Posterior cingulate gyrus (tissue), 11 donors: Measurements from ENCODE around the gene RNF144B.

Experiments used
- DNase-seq, 10 donors: peaks; one replicate each; pipeline versions ENCODE4 v3.0.0 to v3.0.0-alpha.2; 2020 to 2021; ENCODE audit warnings: mixed read lengths in 3 of 10
- intact Hi-C: fragments of 100-400 bp; cut with DNase I; formaldehyde crosslinking; loops from one replicate; pipeline ENCODE4 v1.15.1; 2023

RNF144B gene

GRCh38 chr6:18503593-18504231 is 116.6 kb downstream of the RNF144B start:
- intact Hi-C loops: loop anchor here (1.0 to 10.0 kb wide), 3 partner anchors 179 to 1349 kb away; partner anchors contain the start of gene DEK

GRCh38 chr6:18504232-18504596 is 117.1 kb downstream of the RNF144B start:
- no peak for DNase-seq
- intact Hi-C loops: loop anchor here (1.0 to 10.0 kb wide), 3 partner anchors 180 to 1349 kb away; partner anchors contain the start of gene DEK

More at GRCh38 chr6:18503593-18504231, 116.6 kb downstream of the RNF144B start:
- DNase-seq: peak in 7 of 10 donors; percentile 35 to 93 (median 60)

- intact Hi-C loops: loop anchor here (10.0 kb wide), 1 partner anchor 1352 kb away; no protein-coding TSS in a partner anchor
- DNase-seq: peak in 1 of 10 donors; percentile 26
Observed at GRCh38 chr6:18506382-18507017, 119.3 kb downstream of the RNF144B start.

- DNase-seq: no peak
- intact Hi-C loops: loop anchor here (10.0 kb wide), 1 partner anchor 1352 kb away; no protein-coding TSS in a partner anchor
Observed at GRCh38 chr6:18507018-18507415, 119.9 kb downstream of the RNF144B start.

- intact Hi-C loops: loop anchor here (10.0 kb wide), 1 partner anchor 1353 kb away; no protein-coding TSS in a partner anchor
- DNase-seq: no peak
Observed at GRCh38 chr6:18507561-18507960, 120.4 kb downstream of the RNF144B start.

- no peak for DNase-seq
- intact Hi-C loops: loop anchor here (10.0 kb wide), 1 partner anchor 1355 kb away; no protein-coding TSS in a partner anchor
Observed at GRCh38 chr6:18509871-18510643, 122.9 kb downstream of the RNF144B start.

GRCh38 chr6:18510644-18511033 is 123.5 kb downstream of the RNF144B start:
- DNase-seq: no peak
- intact Hi-C loops: no loop called here

GRCh38 chr6:18511211-18511610 is 124.1 kb downstream of the RNF144B start:
- DNase-seq: no peak
- intact Hi-C loops: no loop called here

- intact Hi-C loops: no loop called here
- no peak for DNase-seq
Observed at GRCh38 chr6:18513253-18513798, 126.2 kb downstream of the RNF144B start.

- DNase-seq: no peak
- intact Hi-C loops: no loop called here
Observed at GRCh38 chr6:18514180-18514579, 127.0 kb downstream of the RNF144B start.

GRCh38 chr6:18515767-18516166 is 128.6 kb downstream of the RNF144B start:
- no peak for DNase-seq
- intact Hi-C loops: no loop called here
